ENCODE results near the gene B3GNT4.
"Not testable (repeated sequence)": the region's sequence is repeated elsewhere in the genome, so short reads cannot be mapped to it uniquely, and the experiment has no call there.

Gene B3GNT4

GRCh38 chr12:122203301-122204166 lies at the start of gene B3GNT4:
TSS of gene B3GNT4 (plus strand) at chr12:122203709. CDS start at chr12:122204619, 910 bp downstream.
- DNase-seq (ENCODE audit: low read depth) = no peak

DNA sequence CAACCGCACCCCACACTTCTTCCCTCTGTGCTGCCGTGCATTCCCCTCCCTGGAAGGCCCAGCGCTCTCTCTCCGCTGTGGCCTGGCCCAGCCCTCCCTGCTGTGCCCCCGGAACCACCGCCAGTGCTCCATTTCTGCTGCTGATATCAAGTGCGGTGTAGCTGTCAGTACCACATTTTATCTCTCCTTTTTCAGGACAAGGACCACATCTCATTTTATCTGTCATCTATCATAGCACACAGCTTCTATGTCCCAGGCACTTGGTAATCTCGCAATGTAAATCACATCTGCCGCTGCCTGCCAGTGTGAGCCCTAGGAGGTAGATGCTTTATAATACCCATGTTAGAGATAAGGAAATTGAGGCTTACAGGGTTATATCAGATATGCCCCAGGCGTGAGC lies 47.8 kb upstream of the B3GNT4 start:
- DNase-seq (ENCODE audit: low read depth) = no peak

GRCh38 chr12:122158700-122159285 lies 44.7 kb upstream of the B3GNT4 start:
- DNase-seq (ENCODE audit: low read depth) = no peak

DNA sequence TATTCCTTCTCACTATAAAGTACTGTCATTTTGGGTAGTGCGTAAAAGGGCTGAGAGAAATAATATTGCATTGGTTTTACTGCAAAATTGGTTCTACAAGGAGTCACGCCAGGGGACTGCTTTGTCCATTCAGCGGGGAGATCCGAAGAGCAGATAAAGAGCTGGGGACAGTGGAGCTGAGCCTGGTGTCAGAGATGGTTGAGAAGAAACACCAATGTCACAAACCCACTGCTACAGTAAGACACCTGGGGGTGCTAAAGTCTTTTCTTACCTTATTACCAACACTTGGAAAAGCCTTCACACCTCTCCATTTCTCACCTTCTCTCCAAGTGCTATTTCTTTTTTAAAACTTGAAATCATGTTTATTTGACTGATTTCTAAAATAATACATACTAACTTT lies 43.6 kb upstream of the B3GNT4 start:
- no peak for DNase-seq (ENCODE audit: low read depth)

GRCh38 chr12:122160761-122161160 lies 42.7 kb upstream of the B3GNT4 start:
- DNase-seq (ENCODE audit: low read depth) = no peak

GRCh38 chr12:122161682-122162081 lies 41.8 kb upstream of the B3GNT4 start:
- no peak for DNase-seq (ENCODE audit: low read depth)

DNA sequence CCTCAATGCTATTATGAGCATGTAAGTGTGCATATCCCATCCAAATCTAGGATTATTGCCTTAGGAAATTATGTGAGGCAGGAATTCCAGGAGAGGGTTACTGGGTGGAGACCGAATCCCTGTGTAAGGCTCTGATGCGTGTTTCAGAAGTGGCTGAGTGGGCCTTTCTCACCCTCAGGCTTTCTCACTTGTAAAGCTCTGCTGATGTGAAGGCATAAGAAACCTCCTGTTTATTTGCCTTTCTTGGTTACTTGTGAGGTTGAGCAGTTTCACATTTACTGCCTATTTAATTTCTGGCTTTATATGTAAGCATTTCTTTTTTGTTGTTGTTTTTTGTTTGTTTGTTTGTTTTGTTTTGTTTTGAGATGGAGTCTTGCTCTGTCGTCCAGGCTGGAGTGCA lies 40.5 kb upstream of the B3GNT4 start:
- DNase-seq (ENCODE audit: low read depth) = no peak

- no peak for DNase-seq (ENCODE audit: low read depth)
Observed at GRCh38 chr12:122166422-122167349, 36.8 kb upstream of the B3GNT4 start.

DNA sequence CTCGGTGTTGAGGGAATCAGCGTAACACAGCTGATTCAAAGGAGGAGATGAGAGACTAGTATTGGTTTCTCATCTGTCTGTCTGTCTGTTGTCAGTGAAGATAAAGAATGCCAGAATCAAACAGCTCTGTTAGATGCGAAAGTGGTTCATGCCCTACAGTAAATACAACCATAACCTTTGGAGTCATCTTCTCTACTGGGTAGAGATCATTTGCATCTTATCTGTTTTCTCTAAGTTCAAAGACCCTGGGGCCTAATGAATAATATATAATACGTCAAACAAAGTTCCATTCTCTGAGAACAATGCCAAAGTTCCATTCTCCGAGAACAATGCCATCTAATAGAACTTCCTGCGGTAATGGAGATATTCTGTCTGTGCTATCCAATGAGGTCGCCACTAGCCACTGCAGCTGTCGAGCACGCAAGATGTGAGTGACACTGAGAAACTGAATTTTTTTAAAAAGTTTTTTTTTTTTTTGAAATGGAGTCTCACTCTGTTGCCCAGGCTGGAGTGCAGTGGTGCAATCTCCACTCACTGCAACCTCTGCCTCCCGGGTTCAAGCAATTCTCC lies 36.1 kb upstream of the B3GNT4 start:
- DNase-seq (ENCODE audit: low read depth) = no peak

DNA sequence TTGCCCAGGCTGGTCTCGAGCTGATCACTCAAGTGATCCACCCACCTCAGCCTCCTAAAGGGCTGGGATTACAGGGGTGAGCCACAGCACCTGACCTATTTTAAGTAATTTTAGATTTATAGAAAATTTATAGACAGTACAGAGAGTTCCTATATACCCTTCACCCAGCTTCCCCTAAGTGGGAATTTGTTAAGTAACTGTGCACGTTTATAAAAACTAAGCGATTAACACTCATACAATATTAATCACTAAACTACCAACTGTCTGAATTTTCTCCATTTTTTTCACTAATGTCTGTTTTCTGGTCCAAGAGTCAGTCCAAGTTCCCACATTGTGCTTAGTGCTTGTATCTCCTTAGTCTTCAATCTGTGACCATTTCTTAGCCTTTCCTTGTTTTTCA lies 35.0 kb upstream of the B3GNT4 start:
- no peak for DNase-seq (ENCODE audit: low read depth)

DNA sequence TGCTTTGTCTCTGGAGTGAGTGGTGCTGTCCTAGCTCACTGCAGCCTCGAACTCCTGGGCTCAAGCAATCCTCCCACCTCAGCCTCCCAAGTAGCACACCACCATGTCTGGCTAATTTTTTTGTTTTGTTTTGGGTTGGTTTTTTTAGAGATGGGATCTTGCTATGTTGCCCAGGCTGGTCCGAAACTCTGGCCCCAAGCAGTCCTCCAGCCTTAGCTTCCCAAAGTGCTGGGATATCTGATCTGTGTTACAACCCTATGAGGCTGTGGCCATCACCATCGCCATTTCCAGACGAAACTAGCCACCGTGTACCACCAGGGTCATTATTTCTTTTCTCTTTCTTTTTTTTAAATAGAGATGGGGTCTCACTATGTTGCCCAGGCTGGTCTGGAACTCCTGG lies 32.1 kb upstream of the B3GNT4 start:
- no peak for DNase-seq (ENCODE audit: low read depth)

DNA sequence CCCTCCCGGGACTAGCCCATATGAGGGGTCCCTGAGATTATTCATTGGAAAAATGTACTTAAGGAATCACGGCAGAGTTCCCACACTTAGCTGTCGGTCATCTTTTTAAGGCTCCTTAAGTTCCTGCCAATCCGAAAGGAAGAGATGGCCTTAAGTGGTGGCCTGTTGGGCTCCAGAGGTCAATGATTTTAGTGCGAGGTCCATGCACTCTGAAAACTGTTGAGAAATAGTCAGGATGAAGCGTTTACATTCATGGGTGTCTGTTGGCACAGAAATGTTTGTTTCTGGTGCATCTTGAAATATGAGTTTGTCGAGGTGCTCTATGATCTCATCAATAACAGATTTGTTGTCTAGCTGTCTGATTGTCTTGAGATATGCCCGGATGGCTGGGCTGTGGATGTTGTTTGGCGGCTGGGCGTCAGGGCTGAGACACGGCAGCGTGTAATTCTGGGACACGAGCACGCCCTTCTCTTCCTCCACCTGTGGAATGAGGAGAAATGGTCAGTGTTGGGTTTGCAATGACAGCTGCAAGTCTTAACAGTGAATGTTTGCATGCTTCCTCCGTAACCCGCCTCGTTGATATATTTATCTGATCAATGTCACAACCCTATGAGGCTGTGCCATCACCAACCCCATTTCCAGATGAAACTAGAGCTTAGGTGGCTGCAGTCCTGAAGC lies 31.1 kb upstream of the B3GNT4 start:
- no peak for DNase-seq (ENCODE audit: low read depth)

- no peak for DNase-seq (ENCODE audit: low read depth)
Observed at GRCh38 chr12:122174155-122174845, 29.2 kb upstream of the B3GNT4 start, which contains the start of gene IL31. TSS of gene IL31 (minus strand) at chr12:122174221. CDS start at chr12:122174172, 49 bp downstream.

GRCh38 chr12:122176473-122176872 lies 27.0 kb upstream of the B3GNT4 start:
- not testable (repeated sequence) for DNase-seq (ENCODE audit: low read depth)

DNA sequence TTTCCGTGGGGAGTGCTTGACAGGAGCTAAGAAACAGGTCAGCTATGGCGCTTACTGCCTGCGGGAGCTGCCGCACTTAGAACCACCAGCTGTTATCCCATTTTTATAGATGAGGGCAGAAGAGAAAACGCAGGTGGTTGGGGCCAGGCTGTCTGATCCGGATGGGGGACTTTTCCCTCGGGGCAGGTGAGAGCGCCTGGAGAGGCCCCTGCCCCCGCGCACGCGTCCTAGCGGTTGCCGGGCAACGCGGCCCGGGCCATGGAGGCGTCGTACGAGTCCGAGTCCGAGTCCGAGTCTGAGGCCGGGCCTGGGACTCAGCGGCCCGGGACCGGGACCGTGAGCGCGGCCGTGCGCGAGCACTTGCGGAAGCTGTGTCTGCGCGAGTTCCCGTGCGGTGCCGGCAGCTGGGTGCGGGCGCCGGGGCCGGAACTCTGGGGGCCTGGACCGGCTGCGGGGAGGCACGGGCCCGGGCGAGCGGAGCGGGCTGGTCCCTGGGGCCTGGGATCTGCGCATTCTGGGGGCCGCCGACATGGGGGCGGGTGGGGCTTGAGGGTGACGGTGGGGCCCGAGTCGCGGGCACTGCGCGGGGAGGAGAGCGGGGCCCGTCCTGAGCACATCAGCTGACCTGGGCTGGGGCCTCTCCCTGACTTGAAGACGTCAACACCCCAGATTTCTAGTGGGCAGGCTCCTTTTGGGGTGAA lies 20.5 kb upstream of the B3GNT4 start, which contains the start of gene LRRC43:
LRRC43 (plus strand) TSS at position 237 of the 701 bp plus-strand sequence; CDS start at position 259, 22 bp downstream.
- DNase-seq (ENCODE audit: low read depth) = no peak

GRCh38 chr12:122183588-122183940 lies 19.9 kb upstream of the B3GNT4 start:
- DNase-seq (ENCODE audit: low read depth) = no peak

GRCh38 chr12:122184517-122184916 lies 19.0 kb upstream of the B3GNT4 start:
- no peak for DNase-seq (ENCODE audit: low read depth)

DNA sequence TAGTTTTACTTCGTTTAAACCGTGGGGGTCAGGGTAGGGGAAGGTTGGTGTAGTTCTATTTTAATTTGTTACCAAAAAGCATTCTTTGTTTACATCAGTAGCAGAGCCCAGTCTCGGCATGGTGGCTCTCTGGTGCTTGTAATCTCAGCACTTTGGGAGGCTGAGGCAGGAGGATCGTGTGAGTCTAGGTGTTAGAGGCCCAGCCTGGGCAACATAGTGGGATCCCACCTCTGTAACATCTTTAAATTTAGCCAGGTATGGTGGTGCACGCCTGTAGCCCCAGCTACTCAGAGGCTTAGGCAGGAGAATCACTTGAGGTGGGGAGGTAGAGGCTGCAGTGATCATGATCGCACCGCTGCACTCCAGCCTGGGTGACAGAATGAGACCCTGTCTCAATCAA lies 18.4 kb upstream of the B3GNT4 start:
- DNase-seq (ENCODE audit: low read depth) = no peak

GRCh38 chr12:122185494-122186082 lies 17.9 kb upstream of the B3GNT4 start:
- no peak for DNase-seq (ENCODE audit: low read depth)

GRCh38 chr12:122187466-122187865 lies 16.0 kb upstream of the B3GNT4 start:
- DNase-seq (ENCODE audit: low read depth) = no peak

All from stimulated activated CD8-positive, alpha-beta memory T cell treated with anti-CD3 and anti-CD28 coated beads, Interleukin-15, amount 100 ng/mL, for 24 hours (primary cell).